ENCODE results near the gene CUL3. TPM values are rescaled to one million over a fixed set of nuclear protein-coding genes. Genes with fewer than 3 reads are reported as not detected.

Gene CUL3
- total and polyA plus RNA-seq, 10 of the 15 experiments (the other 5 are each of a cell fraction or from before 2014, with no cell fraction given): 22.0 to 95.4 (median 53.4) TPM

DNA sequence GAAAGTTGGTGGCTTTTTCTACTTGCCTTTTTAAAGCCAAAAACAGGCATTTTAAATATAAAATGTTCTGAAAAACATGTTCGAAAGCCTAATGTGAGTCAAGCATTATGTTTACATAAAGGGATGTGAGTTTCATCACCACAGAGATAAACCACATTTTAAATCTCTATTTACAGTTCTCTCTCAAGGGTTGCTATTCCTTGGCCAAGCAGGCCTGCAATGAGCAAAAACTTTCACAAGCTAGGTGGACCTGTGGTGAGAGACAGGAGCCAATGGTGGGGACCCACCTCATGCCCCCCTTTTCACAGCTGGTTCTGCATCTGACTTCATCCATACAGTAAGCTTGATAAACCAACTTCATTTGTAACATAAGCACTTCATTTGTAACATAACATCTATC lies 65.1 kb downstream of the CUL3 start (continued):
- TF ChIP-seq SRF (IDR thresholded peaks at IDR 0.05; ENCODE audit: low read depth in 2 of 2, low read length in 2 of 2): no peak
- TF ChIP-seq ZNF217 (IDR thresholded peaks at IDR 0.05): no peak
- no peak for TF ChIP-seq SUZ12 (IDR thresholded peaks at IDR 0.05; ENCODE audit: unreplicated experiment)
- no peak for TF ChIP-seq TARDBP (IDR thresholded peaks at IDR 0.05; ENCODE audit: borderline replicate concordance)
- TF ChIP-seq TCF7 (IDR thresholded peaks at IDR 0.05; ENCODE audit: borderline replicate concordance): peak; percentile 1; the same call in 1 of the 2 replicates
- TF ChIP-seq, protein P1, sequence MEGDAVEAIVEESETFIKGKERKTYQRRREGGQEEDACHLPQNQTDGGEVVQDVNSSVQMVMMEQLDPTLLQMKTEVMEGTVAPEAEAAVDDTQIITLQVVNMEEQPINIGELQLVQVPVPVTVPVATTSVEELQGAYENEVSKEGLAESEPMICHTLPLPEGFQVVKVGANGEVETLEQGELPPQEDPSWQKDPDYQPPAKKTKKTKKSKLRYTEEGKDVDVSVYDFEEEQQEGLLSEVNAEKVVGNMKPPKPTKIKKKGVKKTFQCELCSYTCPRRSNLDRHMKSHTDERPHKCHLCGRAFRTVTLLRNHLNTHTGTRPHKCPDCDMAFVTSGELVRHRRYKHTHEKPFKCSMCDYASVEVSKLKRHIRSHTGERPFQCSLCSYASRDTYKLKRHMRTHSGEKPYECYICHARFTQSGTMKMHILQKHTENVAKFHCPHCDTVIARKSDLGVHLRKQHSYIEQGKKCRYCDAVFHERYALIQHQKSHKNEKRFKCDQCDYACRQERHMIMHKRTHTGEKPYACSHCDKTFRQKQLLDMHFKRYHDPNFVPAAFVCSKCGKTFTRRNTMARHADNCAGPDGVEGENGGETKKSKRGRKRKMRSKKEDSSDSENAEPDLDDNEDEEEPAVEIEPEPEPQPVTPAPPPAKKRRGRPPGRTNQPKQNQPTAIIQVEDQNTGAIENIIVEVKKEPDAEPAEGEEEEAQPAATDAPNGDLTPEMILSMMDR (IDR thresholded peaks at IDR 0.05 in 2 of 3, conservative IDR thresholded peaks at IDR 0.05 in 1 of 3; ENCODE audit: control insufficient read depth in 2 of 3, extremely low read depth in 1 of 3, insufficient read depth in 1 of 3, low read depth in 3 of 3, low read length in 3 of 3): no peak
- TF ChIP-seq FOXM1 (IDR thresholded peaks at IDR 0.05; ENCODE audit: low read depth, low read length): peak; percentile 73; the same call in 1 of the 2 replicates
- no peak for TF ChIP-seq RAD51 (IDR thresholded peaks at IDR 0.05)
- peak; percentile 30 to 76; a peak in 3 of 4 replicates for TF ChIP-seq BHLHE40 (IDR thresholded peaks at IDR 0.05; ENCODE audit: borderline replicate concordance in 1 of 2, low read depth in 2 of 2, low read length in 1 of 2)
- TF ChIP-seq SREBF1 (IDR thresholded peaks at IDR 0.05; ENCODE audit: low read length): no peak
- TF ChIP-seq NR2C1 (IDR thresholded peaks at IDR 0.05): no peak
- peak; percentile 57; the same call in 1 of the 2 replicates for TF ChIP-seq CREM (IDR thresholded peaks at IDR 0.05; ENCODE audit: low read depth)

Measured in GM12878 (cell line).